Mesenchymal stem cell (in vitro differentiated cells and primary cell): ENCODE measurements around the gene E2F7.

Experiments
- DNase-seq: peaks from one replicate; pipeline ENCODE4 v3.0.0-alpha.2; 2013
- H2AFZ ChIP-seq: one replicate; pipeline ENCODE4 v1.6.1; 2013; ENCODE audit warnings: low read depth, mild to moderate bottlenecking, control low read depth, inconsistent platforms, low read length, moderate library complexity
- H2AK5ac ChIP-seq: 2 replicates; pipeline ENCODE4 v1.6.1; 2013; ENCODE audit warnings: low read length, moderate library complexity, mild to moderate bottlenecking, inconsistent platforms; ENCODE audit not compliant: severe bottlenecking
- H2BK120ac ChIP-seq: one replicate; pipeline ENCODE4 v1.6.1; 2013; ENCODE audit warnings: low read depth, mild to moderate bottlenecking, inconsistent platforms, low read length, moderate library complexity
- H2BK12ac ChIP-seq, 2 experiments: one replicate each; pipeline ENCODE4 v1.6.1; 2013; ENCODE audit warnings: inconsistent platforms in 2 of 2, low read length in 2 of 2, mild to moderate bottlenecking in 2 of 2, moderate library complexity in 2 of 2, control low read depth in 1 of 2
- H2BK15ac ChIP-seq: one replicate; pipeline ENCODE4 v1.6.1; 2013; ENCODE audit warnings: mild to moderate bottlenecking, low read depth, inconsistent platforms; ENCODE audit not compliant: poor library complexity, severe bottlenecking
- H2BK5ac ChIP-seq: 2 replicates; pipeline ENCODE4 v1.6.1; 2013; ENCODE audit warnings: low read depth, mild to moderate bottlenecking, low read length, control low read depth, inconsistent platforms; ENCODE audit not compliant: poor library complexity, severe bottlenecking
- H3K14ac ChIP-seq, 2 experiments: one replicate each; pipeline ENCODE4 v1.6.1; 2013; ENCODE audit warnings: inconsistent platforms in 2 of 2, low read length in 2 of 2, control low read depth in 1 of 2, mild to moderate bottlenecking in 1 of 2, moderate library complexity in 1 of 2
- H3K18ac ChIP-seq, 2 experiments: one replicate each; pipeline ENCODE4 v1.6.1; 2013; ENCODE audit warnings: inconsistent platforms in 2 of 2, low read length in 2 of 2, control low read depth in 1 of 2, low read depth in 1 of 2, mild to moderate bottlenecking in 1 of 2
- H3K23ac ChIP-seq, 2 experiments: one replicate each; pipeline ENCODE4 v1.6.1; 2013; ENCODE audit warnings: inconsistent platforms in 2 of 2, low read length in 2 of 2, mild to moderate bottlenecking in 2 of 2, moderate library complexity in 2 of 2, control low read depth in 1 of 2
- H3K27ac ChIP-seq: 2 replicates; pipeline ENCODE4 v1.5.1; 2013; ENCODE audit warnings: mild to moderate bottlenecking, moderate library complexity, low read length, control low read depth, inconsistent platforms; ENCODE audit not compliant: poor library complexity, severe bottlenecking
- H3K27me3 ChIP-seq, 2 experiments: 2 replicates each; pipeline versions ENCODE4 v1.6.1 to v1.7.0; 2013; ENCODE audit warnings: low read length in 2 of 2, mild to moderate bottlenecking in 2 of 2, moderate library complexity in 2 of 2, control low read depth in 1 of 2, inconsistent platforms in 1 of 2; ENCODE audit not compliant: control insufficient read depth in 1 of 2, insufficient read depth in 1 of 2
- H3K36me3 ChIP-seq, 2 experiments: 2 replicates each; pipeline versions ENCODE4 v1.6.1 to v1.7.0; 2013; ENCODE audit warnings: low read length in 2 of 2, control low read depth in 1 of 2, inconsistent platforms in 1 of 2, low read depth in 1 of 2, mild to moderate bottlenecking in 1 of 2; ENCODE audit not compliant: insufficient read depth in 2 of 2, control insufficient read depth in 1 of 2
- H3K4ac ChIP-seq, 2 experiments: one replicate each; pipeline ENCODE4 v1.6.1; 2013; ENCODE audit warnings: inconsistent platforms in 2 of 2, low read length in 2 of 2, mild to moderate bottlenecking in 2 of 2, moderate library complexity in 2 of 2, control low read depth in 1 of 2, low read depth in 1 of 2
- H3K4me1 ChIP-seq: 2 replicates; pipeline ENCODE4 v1.6.1; 2013; ENCODE audit warnings: low read depth, low read length, control low read depth; ENCODE audit not compliant: control insufficient read depth, insufficient read depth
- H3K4me2 ChIP-seq: 2 replicates; pipeline ENCODE4 v1.6.1; 2013; ENCODE audit warnings: low read length, mild to moderate bottlenecking, inconsistent platforms; ENCODE audit not compliant: poor library complexity, severe bottlenecking
- H3K4me3 ChIP-seq, 2 experiments: 2 replicates each; pipeline versions ENCODE4 v1.5.1 to v1.7.0; 2013; ENCODE audit warnings: low read length in 2 of 2, mild to moderate bottlenecking in 2 of 2, control low read depth in 1 of 2, low read depth in 1 of 2; ENCODE audit not compliant: insufficient read depth in 1 of 2
- H3K79me1 ChIP-seq: replicated peaks from 2 replicates; pipeline ENCODE4 v1.6.1; 2013; ENCODE audit warnings: mild to moderate bottlenecking, control low read depth, low read length, inconsistent platforms; ENCODE audit not compliant: poor library complexity, severe bottlenecking
- H3K9ac ChIP-seq: 2 replicates; pipeline ENCODE4 v1.7.0; 2013; ENCODE audit warnings: mild to moderate bottlenecking, low read length, moderate library complexity
- H3K9me3 ChIP-seq: 2 replicates; pipeline ENCODE4 v1.7.0; 2013; ENCODE audit warnings: mild to moderate bottlenecking, low read length; ENCODE audit not compliant: control insufficient read depth
- H4K8ac ChIP-seq: one replicate; pipeline ENCODE4 v1.6.1; 2013; ENCODE audit warnings: inconsistent platforms, mild to moderate bottlenecking, low read length, moderate library complexity
- H4K91ac ChIP-seq: one replicate; pipeline ENCODE4 v1.6.1; 2013; ENCODE audit warnings: mild to moderate bottlenecking, low read length, inconsistent platforms
- WGBS: methylation state at CpG from one replicate; pipeline ENCODE4 v1.1.7; 2013; ENCODE audit warnings: mixed read lengths; 5-methylcytosine and 5-hydroxymethylcytosine counted together

Gene E2F7

GRCh38 chr12:77016606-77017005 lies 48.8 kb downstream of the E2F7 start:
- no peak overlapping the region for H3K4me2 ChIP-seq
- H2AFZ ChIP-seq: no peak overlapping the region
- no peaks in the 10 kb centered on the region for H3K4me1 ChIP-seq
- H3K18ac ChIP-seq: no peak overlapping the region
- no peak overlapping the region for H3K14ac ChIP-seq
- peaks cover 8 to 37% of the 10 kb centered on the region in 2 experiments for H3K36me3 ChIP-seq
- H3K4ac ChIP-seq: no peak overlapping the region
- H4K91ac ChIP-seq: no peak overlapping the region
- no peak for DNase-seq
- H2BK12ac ChIP-seq: no peak overlapping the region
- WGBS: 88% methylated on average over 1 of the region's 1 CpG
- H4K8ac ChIP-seq: no peak overlapping the region
- H2AK5ac ChIP-seq: no peak overlapping the region
- H3K9me3 ChIP-seq: no peaks in the 10 kb centered on the region
- H3K27ac ChIP-seq: no peak overlapping the region
- H3K27me3 ChIP-seq: no peaks in the 10 kb centered on the region
- no peak overlapping the region for H3K4me3 ChIP-seq
- H3K9ac ChIP-seq: no peak overlapping the region
- H3K79me1 ChIP-seq: no peaks in the 10 kb centered on the region
- H3K23ac ChIP-seq: no peak overlapping the region
- no peak overlapping the region for H2BK120ac ChIP-seq
- H2BK15ac ChIP-seq: no peak overlapping the region
- no peak overlapping the region for H2BK5ac ChIP-seq

GRCh38 chr12:77013091-77013490 lies 52.3 kb downstream of the E2F7 start:
- no peak overlapping the region for H2BK12ac ChIP-seq
- no peaks in the 10 kb centered on the region for H3K79me1 ChIP-seq
- no peaks in the 10 kb centered on the region for H3K4me1 ChIP-seq
- H2BK15ac ChIP-seq: no peak overlapping the region
- no peak overlapping the region for H4K8ac ChIP-seq
- no peak overlapping the region for H3K14ac ChIP-seq
- no peaks in the 10 kb centered on the region for H3K9me3 ChIP-seq
- peaks cover 3 to 14% of the 10 kb centered on the region in 2 experiments for H3K36me3 ChIP-seq
- H2AK5ac ChIP-seq: no peak overlapping the region
- peak; percentile 3 for DNase-seq
- H3K9ac ChIP-seq: no peak overlapping the region
- no peak overlapping the region for H3K27ac ChIP-seq
- H4K91ac ChIP-seq: no peak overlapping the region
- H3K27me3 ChIP-seq: no peaks in the 10 kb centered on the region
- WGBS: 58% methylated on average over 1 of the region's 1 CpG
- H2BK120ac ChIP-seq: no peak overlapping the region
- H3K23ac ChIP-seq: no peak overlapping the region
- no peak overlapping the region for H3K4ac ChIP-seq
- H2AFZ ChIP-seq: no peak overlapping the region
- H2BK5ac ChIP-seq: no peak overlapping the region
- H3K4me3 ChIP-seq: no peak overlapping the region
- no peak overlapping the region for H3K18ac ChIP-seq
- no peak overlapping the region for H3K4me2 ChIP-seq

GRCh38 chr12:77010691-77011548 lies 54.4 kb downstream of the E2F7 start:
- H3K4me3 ChIP-seq: no peak overlapping the region
- no peak overlapping the region for H3K23ac ChIP-seq
- H3K14ac ChIP-seq: no peak overlapping the region
- H3K27me3 ChIP-seq: no peaks in the 10 kb centered on the region
- no peak overlapping the region for H4K91ac ChIP-seq
- H2AK5ac ChIP-seq: no peak overlapping the region
- H3K36me3 ChIP-seq: peaks cover 0 to under 1% of the 10 kb centered on the region in 2 experiments
- H4K8ac ChIP-seq: no peak overlapping the region
- peak; percentile 87 for DNase-seq
- no peak overlapping the region for H2BK12ac ChIP-seq
- 2% methylated on average over 7 of the region's 9 CpGs for WGBS
- no peaks in the 10 kb centered on the region for H3K9me3 ChIP-seq
- H3K4me2 ChIP-seq: peak overlapping the region; percentile 36
- no peak overlapping the region for H2AFZ ChIP-seq
- H2BK15ac ChIP-seq: no peak overlapping the region
- no peak overlapping the region for H3K27ac ChIP-seq
- peak overlapping the region; percentile 55 for H3K9ac ChIP-seq
- H3K4me1 ChIP-seq: no peaks in the 10 kb centered on the region
- H3K18ac ChIP-seq: no peak overlapping the region
- H2BK5ac ChIP-seq: no peak overlapping the region
- no peak overlapping the region for H2BK120ac ChIP-seq
- H3K79me1 ChIP-seq: no peaks in the 10 kb centered on the region
- no peak overlapping the region for H3K4ac ChIP-seq

GRCh38 chr12:77007476-77007875 lies 57.9 kb downstream of the E2F7 start:
- Histone ChIP-seq H4K91ac (no peak overlapping the region), H3K36me3 (no peaks in the 10 kb centered on the region), H3K4me2 (no peak overlapping the region), H2AK5ac (no peak overlapping the region), H3K9me3 (no peaks in the 10 kb centered on the region), H3K14ac (no peak overlapping the region), H3K27ac (no peak overlapping the region), H3K79me1 (no peaks in the 10 kb centered on the region), H3K4me3 (no peak overlapping the region), H2BK15ac (no peak overlapping the region), H2BK12ac (no peak overlapping the region), H3K18ac (no peak overlapping the region), H2BK120ac (no peak overlapping the region), H3K27me3 (no peaks in the 10 kb centered on the region), H2AFZ (no peak overlapping the region), H2BK5ac (no peak overlapping the region), H3K4ac (no peak overlapping the region), H3K9ac (no peak overlapping the region), H4K8ac (no peak overlapping the region), H3K23ac (no peak overlapping the region), H3K4me1 (no peaks in the 10 kb centered on the region)
- no peak for DNase-seq
- 91% methylated on average over 5 of the region's 5 CpGs for WGBS
